NK-92 treated with Interleukin-12 subunit alpha and Interleukin-12 subunit beta, amount 100 ng/mL, for 24 hours (cell line): ENCODE results near the gene RANBP3L.
A peak's percentile ranks its signal among the peaks of the same experiment; 100 is the strongest.
"Not testable (repeated sequence)": the region's sequence is repeated elsewhere in the genome, so short reads cannot be mapped to it uniquely, and the experiment has no call there.

Experiments used
- DNase-seq: peaks from one replicate; lab custom pipeline; 2025; lab: John Stamatoyannopoulos, UW

Gene RANBP3L

GRCh38 chr5:36301858-36302603 is at the start of gene RANBP3L:
Gene RANBP3L (minus strand): TSS chr5:36301902. CDS start chr5:36301416, 486 bp downstream.
- no peak for DNase-seq

GRCh38 chr5:36346896-36347690 is 45.4 kb upstream of the RANBP3L start:
- DNase-seq: no peak

GRCh38 chr5:36344899-36345298 is 43.2 kb upstream of the RANBP3L start:
- DNase-seq: no peak

- not testable (repeated sequence) for DNase-seq
Measured at GRCh38 chr5:36341720-36342119, 40.0 kb upstream of the RANBP3L start.

- DNase-seq: no peak
Measured at GRCh38 chr5:36337597-36337996, 35.9 kb upstream of the RANBP3L start.

- no peak for DNase-seq
Measured at GRCh38 chr5:36334315-36334714, 32.6 kb upstream of the RANBP3L start.

GRCh38 chr5:36332720-36333119 is 31.0 kb upstream of the RANBP3L start:
- not testable (repeated sequence) for DNase-seq

GRCh38 chr5:36325196-36325595 is 23.5 kb upstream of the RANBP3L start:
- no peak for DNase-seq

GRCh38 chr5:36323926-36324781 is 22.5 kb upstream of the RANBP3L start:
- DNase-seq: no peak

- no peak for DNase-seq
Measured at GRCh38 chr5:36312953-36313672, 11.4 kb upstream of the RANBP3L start.

- no peak for DNase-seq
Measured at GRCh38 chr5:36311956-36312355, 10.3 kb upstream of the RANBP3L start.

- DNase-seq: no peak
Measured at GRCh38 chr5:36310138-36310537, 8.4 kb upstream of the RANBP3L start.

- peak; percentile 5 for DNase-seq
Measured at GRCh38 chr5:36305571-36306326, 4.0 kb upstream of the RANBP3L start.

- DNase-seq: no peak
Measured at GRCh38 chr5:36304095-36304805, 2.5 kb upstream of the RANBP3L start.

- no peak for DNase-seq
Measured at GRCh38 chr5:36300927-36301540, 668 bp downstream of the RANBP3L start.

GRCh38 chr5:36300191-36300926 is 1.3 kb downstream of the RANBP3L start:
- no peak for DNase-seq

GRCh38 chr5:36298552-36298951 is 3.1 kb downstream of the RANBP3L start:
- DNase-seq: no peak

GRCh38 chr5:36297653-36298052 is 4.0 kb downstream of the RANBP3L start:
- no peak for DNase-seq
